Measurements from ENCODE around the gene TMEM126B. TPM values are rescaled to one million over a fixed set of nuclear protein-coding genes. Genes with fewer than 3 reads are reported as not detected.

The TMEM126B gene
- total and polyA plus RNA-seq, 2 of the 13 experiments (the other 11 are each of a cell fraction or from before 2014, with no cell fraction given) = 33.6 to 54.8 TPM

DNA sequence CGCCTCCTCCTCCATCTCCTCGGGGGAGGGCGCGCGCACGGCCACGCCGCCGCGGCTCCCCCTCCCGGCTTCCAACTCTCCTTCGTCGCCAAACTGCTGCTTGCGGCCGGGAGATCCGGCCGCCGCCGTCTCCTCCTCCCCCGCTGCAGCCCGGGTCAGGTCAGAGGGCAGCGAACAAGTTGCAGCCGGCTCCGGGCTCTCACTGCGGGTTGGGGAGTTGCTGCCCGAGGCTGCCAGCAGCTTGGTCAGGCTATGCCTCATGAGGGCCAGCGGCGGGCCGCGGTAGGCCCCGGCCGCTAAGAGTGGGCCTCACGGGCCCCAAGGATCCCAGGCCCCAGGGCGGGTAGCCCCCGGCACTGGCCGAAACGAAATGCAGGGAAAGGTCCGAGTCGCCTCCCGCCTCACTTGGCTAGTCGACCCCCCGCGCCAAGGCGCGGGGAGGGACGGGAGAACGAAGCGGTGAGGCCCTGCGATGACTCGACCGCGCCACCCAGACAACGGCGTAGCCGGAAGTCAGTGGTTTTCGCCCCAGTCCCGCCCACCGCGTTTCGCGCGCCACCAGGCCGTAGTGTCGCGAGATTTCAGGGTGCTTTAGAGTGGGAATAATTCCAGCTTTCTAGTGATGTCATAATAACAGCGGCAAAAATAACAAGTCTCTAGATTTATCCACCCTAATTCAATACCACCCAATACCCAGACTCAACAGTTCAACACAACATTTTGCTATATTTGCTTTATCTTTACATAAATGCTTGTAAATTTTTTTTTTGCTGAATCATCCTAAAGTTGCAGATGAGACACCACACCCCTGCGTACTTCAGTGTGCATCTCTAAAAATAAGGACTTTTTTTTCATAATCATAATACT, 36.5 kb downstream of the TMEM126B start, which contains the start of gene CREBZF (continued):
- TF ChIP-seq ZNF501 (CRISPR knock-in tag; IDR thresholded peaks at IDR 0.05) (peak; percentile 92), MAFG (CRISPR knock-in tag; IDR thresholded peaks at IDR 0.05) (0 out of 2 replicates have a peak, but pooled peaks have one; percentile 4), RAD51 (IDR thresholded peaks at IDR 0.05; ENCODE audit: borderline replicate concordance) (no peak), NAIF1 (CRISPR knock-in tag; IDR thresholded peaks at IDR 0.05; ENCODE audit: borderline replicate concordance) (no peak; the same call in 1 of the 2 replicates), ARID5B (CRISPR knock-in tag; IDR thresholded peaks at IDR 0.05) (peak; percentile 40; the same call in 1 of the 2 replicates), HIC2 (CRISPR knock-in tag; IDR thresholded peaks at IDR 0.05; ENCODE audit: low read depth) (no peak), NFYB (CRISPR knock-in tag; IDR thresholded peaks at IDR 0.05) (no peak), ZNF646 (CRISPR knock-in tag; IDR thresholded peaks at IDR 0.05) (no peak), ZNF30 (CRISPR knock-in tag; IDR thresholded peaks at IDR 0.05) (no peak), MTA1 (CRISPR knock-in tag; IDR thresholded peaks at IDR 0.05; ENCODE audit: borderline replicate concordance) (peak; percentile 21; the same call in 1 of the 2 replicates), ZNF619 (CRISPR knock-in tag; IDR thresholded peaks at IDR 0.05) (peak; percentile 70; the same call in 1 of the 2 replicates), MAX (IDR thresholded peaks at IDR 0.05) (peak; percentile 67)
- TF ChIP-seq, protein P1, sequence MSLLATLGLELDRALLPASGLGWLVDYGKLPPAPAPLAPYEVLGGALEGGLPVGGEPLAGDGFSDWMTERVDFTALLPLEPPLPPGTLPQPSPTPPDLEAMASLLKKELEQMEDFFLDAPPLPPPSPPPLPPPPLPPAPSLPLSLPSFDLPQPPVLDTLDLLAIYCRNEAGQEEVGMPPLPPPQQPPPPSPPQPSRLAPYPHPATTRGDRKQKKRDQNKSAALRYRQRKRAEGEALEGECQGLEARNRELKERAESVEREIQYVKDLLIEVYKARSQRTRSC (CRISPR knock-in tag; IDR thresholded peaks at IDR 0.05; ENCODE audit: low read depth) = 0 out of 2 replicates have a peak, but pooled peaks have one; percentile 42
